K562 (cell line): ENCODE measurements around the gene DIS3L2.

Experiments
- POU5F1 ChIP-seq: fragments of 150-350 bp; IDR thresholded peaks from 2 replicates; pipeline ENCODE4 v1.6.1; 2014; ENCODE audit warnings: borderline replicate concordance, low read length, low read depth, mild to moderate bottlenecking; ENCODE audit not compliant: partially characterized antibody
- RAD21 ChIP-seq, 2 experiments: fragments of 250-450 bp in 1 of 2; fragments of 450-650 bp in 1 of 2; sonication (Bioruptor Pico) in 1 of 2; formaldehyde crosslinking in 1 of 2; IDR thresholded peaks in 1 of 2; conservative IDR thresholded peaks in 1 of 2; 2 replicates each; pipeline versions ENCODE4 v1.4.0 to v1.8.0; 2020 to 2022; ENCODE audit warnings: mild to moderate bottlenecking in 2 of 2, moderate library complexity in 1 of 2
- SMAD3 ChIP-seq: fragments of 450-650 bp; formaldehyde crosslinking; conservative IDR thresholded peaks from 2 replicates; pipeline ENCODE4 v1.4.0; 2020; ENCODE audit warnings: mild to moderate bottlenecking
- YY1 ChIP-seq, 3 experiments: IDR thresholded peaks; 2 replicates each; pipeline ENCODE4 v1.6.1; 2011; ENCODE audit warnings: low read length in 2 of 3, mild to moderate bottlenecking in 2 of 3, moderate library complexity in 2 of 3, borderline replicate concordance in 1 of 3, control low read depth in 1 of 3, low read depth in 1 of 3; ENCODE audit not compliant: insufficient read depth in 3 of 3, insufficient replicate concordance in 2 of 3, control insufficient read depth in 1 of 3, insufficient read length in 1 of 3; ENCODE audit errors: extremely low read depth in 1 of 3
- TF ChIP-seq, protein P1 (sequence below): fragments of 450-650 bp; formaldehyde crosslinking; IDR thresholded peaks from 2 replicates; pipeline ENCODE4 v1.4.0; 2020; ENCODE audit warnings: mild to moderate bottlenecking, moderate library complexity
- TF ChIP-seq, protein P2 (sequence below): IDR thresholded peaks from 2 replicates; pipeline ENCODE4 v1.6.1; 2012; ENCODE audit warnings: low read depth, low read length, improper control_type of control experiment, borderline replicate concordance
- TF ChIP-seq, protein P3 (sequence below): fragments of 450-650 bp; IDR thresholded peaks from 2 replicates; pipeline ENCODE4 v1.6.1; 2014; ENCODE audit warnings: low read depth, mild to moderate bottlenecking, moderate library complexity, borderline replicate concordance
- TF ChIP-seq, protein P4 (sequence below): sonication (generic); formaldehyde crosslinking; IDR thresholded peaks from 2 replicates; pipeline ENCODE4 v1.5.0; 2020; ENCODE audit warnings: missing genetic modification reagents
- TF ChIP-seq, protein P5 (sequence below): fragments of 450-650 bp; IDR thresholded peaks from 2 replicates; pipeline ENCODE4 v1.6.1; 2017; ENCODE audit warnings: antibody characterized with exemption

DNA sequence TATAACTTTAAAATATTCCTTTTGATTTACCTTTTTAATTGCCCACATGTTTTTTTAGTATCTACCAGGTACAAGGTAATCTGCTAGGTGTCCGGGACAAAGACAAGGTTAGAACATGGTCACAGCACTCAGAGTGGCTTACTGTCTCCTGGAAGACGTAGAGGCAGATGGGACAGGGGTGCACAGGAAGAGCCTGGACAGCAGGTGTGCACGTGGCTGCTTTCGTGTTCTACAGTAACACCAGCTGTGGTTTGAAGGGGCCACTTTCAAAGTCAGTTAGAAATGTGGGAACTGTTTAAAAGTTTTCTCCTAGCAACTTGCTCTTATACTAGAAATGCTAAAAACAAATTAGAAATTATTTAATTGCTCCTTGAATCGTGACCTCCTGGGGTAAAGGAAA is 314.2 kb downstream of the DIS3L2 start:
- TF ChIP-seq SMAD3 (CRISPR knock-in tag) (no peak), POU5F1 (no peak), YY1 (IDR thresholded peaks at IDR 0.05; ENCODE audit: borderline replicate concordance in 1 of 3, control insufficient read depth in 1 of 3, extremely low read depth in 1 of 3, insufficient read depth in 3 of 3, insufficient read length in 1 of 3, insufficient replicate concordance in 2 of 3, low read depth in 1 of 3, low read length in 2 of 3) (no peak), RAD21 (CRISPR knock-in tag; conservative IDR thresholded peaks at IDR 0.05 in 1 of 2, IDR thresholded peaks at IDR 0.05 in 1 of 2) (no peak)
- TF ChIP-seq, protein P1, sequence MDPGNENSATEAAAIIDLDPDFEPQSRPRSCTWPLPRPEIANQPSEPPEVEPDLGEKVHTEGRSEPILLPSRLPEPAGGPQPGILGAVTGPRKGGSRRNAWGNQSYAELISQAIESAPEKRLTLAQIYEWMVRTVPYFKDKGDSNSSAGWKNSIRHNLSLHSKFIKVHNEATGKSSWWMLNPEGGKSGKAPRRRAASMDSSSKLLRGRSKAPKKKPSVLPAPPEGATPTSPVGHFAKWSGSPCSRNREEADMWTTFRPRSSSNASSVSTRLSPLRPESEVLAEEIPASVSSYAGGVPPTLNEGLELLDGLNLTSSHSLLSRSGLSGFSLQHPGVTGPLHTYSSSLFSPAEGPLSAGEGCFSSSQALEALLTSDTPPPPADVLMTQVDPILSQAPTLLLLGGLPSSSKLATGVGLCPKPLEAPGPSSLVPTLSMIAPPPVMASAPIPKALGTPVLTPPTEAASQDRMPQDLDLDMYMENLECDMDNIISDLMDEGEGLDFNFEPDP = no peak
- TF ChIP-seq, protein P2, sequence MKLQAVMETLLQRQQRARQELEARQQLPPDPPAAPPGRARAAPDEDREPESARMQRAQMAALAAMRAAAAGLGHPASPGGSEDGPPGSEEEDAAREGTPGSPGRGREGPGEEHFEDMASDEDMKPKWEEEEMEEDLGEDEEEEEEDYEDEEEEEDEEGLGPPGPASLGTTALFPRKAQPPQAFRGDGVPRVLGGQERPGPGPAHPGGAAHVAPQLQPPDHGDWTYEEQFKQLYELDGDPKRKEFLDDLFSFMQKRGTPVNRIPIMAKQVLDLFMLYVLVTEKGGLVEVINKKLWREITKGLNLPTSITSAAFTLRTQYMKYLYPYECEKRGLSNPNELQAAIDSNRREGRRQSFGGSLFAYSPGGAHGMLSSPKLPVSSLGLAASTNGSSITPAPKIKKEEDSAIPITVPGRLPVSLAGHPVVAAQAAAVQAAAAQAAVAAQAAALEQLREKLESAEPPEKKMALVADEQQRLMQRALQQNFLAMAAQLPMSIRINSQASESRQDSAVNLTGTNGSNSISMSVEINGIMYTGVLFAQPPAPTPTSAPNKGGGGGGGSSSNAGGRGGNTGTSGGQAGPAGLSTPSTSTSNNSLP = no peak
- TF ChIP-seq, protein P3, sequence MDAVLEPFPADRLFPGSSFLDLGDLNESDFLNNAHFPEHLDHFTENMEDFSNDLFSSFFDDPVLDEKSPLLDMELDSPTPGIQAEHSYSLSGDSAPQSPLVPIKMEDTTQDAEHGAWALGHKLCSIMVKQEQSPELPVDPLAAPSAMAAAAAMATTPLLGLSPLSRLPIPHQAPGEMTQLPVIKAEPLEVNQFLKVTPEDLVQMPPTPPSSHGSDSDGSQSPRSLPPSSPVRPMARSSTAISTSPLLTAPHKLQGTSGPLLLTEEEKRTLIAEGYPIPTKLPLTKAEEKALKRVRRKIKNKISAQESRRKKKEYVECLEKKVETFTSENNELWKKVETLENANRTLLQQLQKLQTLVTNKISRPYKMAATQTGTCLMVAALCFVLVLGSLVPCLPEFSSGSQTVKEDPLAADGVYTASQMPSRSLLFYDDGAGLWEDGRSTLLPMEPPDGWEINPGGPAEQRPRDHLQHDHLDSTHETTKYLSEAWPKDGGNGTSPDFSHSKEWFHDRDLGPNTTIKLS = no peak
- TF ChIP-seq, protein P4, sequence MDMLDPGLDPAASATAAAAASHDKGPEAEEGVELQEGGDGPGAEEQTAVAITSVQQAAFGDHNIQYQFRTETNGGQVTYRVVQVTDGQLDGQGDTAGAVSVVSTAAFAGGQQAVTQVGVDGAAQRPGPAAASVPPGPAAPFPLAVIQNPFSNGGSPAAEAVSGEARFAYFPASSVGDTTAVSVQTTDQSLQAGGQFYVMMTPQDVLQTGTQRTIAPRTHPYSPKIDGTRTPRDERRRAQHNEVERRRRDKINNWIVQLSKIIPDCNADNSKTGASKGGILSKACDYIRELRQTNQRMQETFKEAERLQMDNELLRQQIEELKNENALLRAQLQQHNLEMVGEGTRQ (CRISPR knock-in tag) = no peak
- TF ChIP-seq, protein P5, sequence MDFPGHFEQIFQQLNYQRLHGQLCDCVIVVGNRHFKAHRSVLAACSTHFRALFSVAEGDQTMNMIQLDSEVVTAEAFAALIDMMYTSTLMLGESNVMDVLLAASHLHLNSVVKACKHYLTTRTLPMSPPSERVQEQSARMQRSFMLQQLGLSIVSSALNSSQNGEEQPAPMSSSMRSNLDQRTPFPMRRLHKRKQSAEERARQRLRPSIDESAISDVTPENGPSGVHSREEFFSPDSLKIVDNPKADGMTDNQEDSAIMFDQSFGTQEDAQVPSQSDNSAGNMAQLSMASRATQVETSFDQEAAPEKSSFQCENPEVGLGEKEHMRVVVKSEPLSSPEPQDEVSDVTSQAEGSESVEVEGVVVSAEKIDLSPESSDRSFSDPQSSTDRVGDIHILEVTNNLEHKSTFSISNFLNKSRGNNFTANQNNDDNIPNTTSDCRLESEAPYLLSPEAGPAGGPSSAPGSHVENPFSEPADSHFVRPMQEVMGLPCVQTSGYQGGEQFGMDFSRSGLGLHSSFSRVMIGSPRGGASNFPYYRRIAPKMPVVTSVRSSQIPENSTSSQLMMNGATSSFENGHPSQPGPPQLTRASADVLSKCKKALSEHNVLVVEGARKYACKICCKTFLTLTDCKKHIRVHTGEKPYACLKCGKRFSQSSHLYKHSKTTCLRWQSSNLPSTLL = no peak
